Stimulated activated CD8-positive, alpha-beta memory T cell treated with anti-CD3 and anti-CD28 coated beads, Interleukin-12 subunit alpha, Interleukin-12 subunit beta, amount 100 ng/mL, for 24 hours (primary cell): ENCODE measurements around the gene TRAF3IP1.
"Not testable (repeated sequence)": the region's sequence is repeated elsewhere in the genome, so short reads cannot be mapped to it uniquely, and the experiment has no call there.

Source experiments
- DNase-seq: peaks from one replicate; pipeline ENCODE4 v3.0.0-alpha.2; 2020; ENCODE audit errors: extremely low read depth

Gene TRAF3IP1, protein sequence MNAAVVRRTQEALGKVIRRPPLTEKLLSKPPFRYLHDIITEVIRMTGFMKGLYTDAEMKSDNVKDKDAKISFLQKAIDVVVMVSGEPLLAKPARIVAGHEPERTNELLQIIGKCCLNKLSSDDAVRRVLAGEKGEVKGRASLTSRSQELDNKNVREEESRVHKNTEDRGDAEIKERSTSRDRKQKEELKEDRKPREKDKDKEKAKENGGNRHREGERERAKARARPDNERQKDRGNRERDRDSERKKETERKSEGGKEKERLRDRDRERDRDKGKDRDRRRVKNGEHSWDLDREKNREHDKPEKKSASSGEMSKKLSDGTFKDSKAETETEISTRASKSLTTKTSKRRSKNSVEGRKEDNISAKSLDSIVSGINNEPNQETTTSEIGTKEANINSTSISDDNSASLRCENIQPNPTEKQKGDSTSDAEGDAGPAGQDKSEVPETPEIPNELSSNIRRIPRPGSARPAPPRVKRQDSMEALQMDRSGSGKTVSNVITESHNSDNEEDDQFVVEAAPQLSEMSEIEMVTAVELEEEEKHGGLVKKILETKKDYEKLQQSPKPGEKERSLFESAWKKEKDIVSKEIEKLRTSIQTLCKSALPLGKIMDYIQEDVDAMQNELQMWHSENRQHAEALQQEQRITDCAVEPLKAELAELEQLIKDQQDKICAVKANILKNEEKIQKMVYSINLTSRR

DNA sequence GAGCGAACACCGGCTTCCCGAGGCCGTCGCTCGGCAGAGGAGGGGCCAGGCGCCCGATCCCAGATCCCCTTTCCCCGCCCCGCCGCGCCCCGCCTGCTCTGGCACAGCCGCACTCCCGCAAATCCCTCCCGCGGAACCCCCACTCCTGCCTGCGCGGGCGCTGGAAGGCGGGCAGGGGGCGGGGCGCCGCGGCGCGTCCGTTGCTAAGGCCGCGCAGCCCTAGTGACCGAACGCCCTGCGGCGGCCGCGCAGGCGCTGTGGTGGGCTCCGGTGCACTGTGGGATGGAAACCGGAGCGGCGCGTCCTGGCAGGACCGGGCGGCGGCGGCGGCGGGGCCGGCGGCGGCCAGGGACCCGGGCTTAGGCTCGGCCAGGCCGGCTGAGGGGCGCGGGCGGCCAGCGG, at the start of gene TRAF3IP1:
TSS of gene TRAF3IP1 (plus strand) at position 273 of the 402 bp plus-strand sequence. CDS start 145 bp downstream, outside the sequence.
- peak; percentile 64 for DNase-seq

DNA sequence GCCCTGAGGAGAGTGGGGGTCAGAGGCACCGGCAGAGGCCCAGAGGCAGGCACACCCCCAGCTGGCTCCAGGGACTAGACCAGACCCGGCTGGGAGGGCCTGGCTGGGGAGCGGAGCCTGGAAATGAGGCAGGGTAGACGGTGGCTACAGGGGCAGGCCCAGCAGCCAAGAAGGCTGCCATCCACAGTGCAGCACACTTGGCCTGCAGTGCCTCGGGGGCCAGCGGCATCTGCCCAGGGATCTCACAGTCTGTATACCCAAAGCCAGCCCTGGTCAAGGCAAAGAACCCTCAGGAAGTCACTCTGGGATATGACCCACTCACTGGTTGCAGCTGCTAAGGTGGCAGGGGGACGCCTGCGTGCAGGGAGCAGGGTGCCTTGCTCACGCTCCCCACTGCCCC, 49.7 kb upstream of the TRAF3IP1 start:
- no peak for DNase-seq

DNA sequence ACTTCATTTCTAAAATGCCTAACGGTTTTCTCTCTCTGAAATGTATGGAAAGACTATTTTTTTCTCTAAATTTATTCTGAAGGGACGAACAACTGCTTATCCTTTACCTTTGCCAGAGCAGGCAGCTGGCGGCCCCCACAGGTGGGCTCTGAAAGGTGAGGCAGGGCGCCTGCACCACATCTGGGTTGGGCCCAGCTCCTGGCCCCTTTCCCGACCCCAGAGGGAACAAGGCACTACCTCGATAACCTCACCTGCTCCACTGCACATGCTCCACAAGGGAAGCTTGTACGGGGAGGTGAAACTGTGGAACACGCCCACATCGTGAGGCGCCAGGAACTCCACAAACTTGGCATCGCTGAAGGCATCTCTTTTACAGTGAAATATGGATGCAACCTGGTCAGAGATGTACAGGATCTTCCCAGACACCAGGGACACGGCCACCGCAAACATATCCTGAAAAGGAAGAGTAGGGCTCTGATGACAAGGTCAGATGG, 49.2 kb upstream of the TRAF3IP1 start:
- DNase-seq: no peak

DNA sequence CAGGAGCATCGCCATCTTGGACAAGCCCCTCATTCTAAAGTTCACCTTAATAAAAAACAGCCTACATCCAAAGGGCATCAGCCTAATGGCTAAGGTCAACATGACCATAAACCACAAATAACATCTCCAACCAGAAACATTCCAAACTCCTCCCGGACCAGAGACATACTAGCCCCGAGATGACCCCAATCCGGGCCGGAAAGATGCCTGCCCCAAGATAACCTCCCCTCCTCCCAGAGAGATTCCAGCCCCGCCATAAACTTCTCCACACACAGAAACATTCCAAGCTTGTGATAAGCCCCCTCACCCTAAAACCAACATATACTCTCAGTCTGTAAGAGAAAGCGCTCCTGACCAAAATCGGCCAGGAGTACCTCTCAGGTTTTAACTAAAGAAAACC, 48.6 kb upstream of the TRAF3IP1 start:
- DNase-seq: not testable (repeated sequence)

DNA sequence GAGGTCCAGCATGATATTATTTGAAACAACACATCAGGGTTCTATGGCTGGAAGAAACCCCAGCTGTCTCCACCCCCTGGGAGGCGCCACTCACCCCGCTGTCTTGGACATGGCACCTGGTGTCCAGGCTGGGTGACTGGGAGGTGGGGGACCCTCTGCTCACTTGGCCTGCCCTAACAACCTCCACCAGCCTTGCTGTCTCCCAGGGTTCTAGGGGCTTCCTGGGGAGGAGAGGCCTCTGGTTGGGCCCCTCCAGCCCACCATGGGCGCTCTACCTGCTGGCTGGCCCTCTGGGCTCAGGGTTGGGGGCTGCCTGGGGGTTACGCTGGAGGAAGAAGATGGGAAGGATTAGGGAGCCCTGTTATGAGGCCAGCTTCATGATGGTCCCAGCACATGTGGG, 48.2 kb upstream of the TRAF3IP1 start:
- DNase-seq: no peak

DNA sequence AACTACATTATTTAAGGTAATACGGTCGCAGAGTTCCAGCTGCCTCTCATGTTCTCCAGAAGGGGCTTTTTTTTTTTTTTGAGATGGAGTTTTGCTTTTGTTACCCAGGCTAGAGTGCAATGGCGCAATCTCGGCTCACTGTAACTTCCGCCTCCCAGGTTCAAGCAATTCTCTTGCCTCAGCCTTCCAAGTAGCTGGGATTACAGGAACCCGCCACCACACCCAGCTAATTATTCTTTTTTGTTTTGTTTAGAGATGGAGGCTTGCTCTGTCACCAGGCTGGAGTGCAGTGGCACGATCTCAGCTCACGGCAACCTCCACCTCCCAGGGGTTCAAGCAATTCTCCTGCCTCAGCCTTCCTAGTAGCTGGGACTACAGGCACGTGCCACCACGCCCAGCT, 46.9 kb upstream of the TRAF3IP1 start:
- DNase-seq: not testable (repeated sequence)

DNA sequence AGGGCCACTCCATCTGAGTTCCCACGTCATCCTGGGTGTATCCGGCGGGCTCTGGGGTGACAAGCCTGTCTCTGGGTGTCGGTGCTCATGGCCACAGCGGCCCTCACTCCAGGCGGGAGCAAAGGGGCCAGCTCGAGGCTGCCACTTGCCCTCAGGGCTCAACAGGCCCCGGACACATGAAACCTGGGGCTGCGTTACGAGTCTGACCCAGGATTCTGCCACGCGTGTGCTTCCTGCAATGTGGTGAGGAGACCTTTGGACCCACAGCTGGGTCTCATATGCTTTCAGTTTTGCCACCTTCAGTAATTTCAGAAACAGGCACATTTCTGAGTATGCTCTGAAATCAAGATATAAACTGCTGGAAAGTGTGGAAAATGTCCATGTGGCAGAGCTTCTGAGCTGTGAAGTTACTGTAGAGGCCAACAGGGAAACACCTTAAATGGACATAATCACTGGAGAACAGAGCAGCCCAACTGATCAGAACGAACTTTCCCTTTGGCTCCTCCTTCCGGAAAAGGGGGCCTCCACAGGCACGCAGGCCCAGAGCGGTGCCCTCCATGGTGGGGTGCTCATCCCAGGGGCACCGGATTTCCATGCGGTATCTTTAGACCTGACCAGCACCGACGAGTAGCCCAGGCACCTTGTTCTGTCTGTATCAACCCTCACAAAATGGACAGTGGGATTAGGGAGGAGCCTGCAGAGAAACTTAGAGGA, 46.0 kb upstream of the TRAF3IP1 start:
- DNase-seq: no peak

DNA sequence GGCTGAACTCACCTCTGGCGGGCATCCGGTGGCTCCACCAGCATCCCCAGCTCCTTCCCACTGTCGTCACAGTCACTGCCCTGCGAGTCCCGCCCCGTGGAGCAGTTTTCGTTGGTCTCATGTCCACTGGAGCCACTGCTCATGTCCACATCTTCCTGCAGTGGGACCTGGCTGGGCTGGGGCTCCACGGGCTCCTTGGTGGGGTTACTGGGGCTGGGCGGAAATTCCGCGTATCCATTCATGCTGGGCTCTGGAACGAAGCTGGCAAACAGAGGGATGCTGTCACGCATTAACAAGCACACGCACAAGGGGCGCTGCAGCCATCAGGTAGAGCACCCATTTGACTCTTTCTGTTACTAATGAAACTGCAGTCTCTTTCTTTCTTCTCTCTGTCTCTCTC, 42.6 kb upstream of the TRAF3IP1 start:
- DNase-seq: no peak

DNA sequence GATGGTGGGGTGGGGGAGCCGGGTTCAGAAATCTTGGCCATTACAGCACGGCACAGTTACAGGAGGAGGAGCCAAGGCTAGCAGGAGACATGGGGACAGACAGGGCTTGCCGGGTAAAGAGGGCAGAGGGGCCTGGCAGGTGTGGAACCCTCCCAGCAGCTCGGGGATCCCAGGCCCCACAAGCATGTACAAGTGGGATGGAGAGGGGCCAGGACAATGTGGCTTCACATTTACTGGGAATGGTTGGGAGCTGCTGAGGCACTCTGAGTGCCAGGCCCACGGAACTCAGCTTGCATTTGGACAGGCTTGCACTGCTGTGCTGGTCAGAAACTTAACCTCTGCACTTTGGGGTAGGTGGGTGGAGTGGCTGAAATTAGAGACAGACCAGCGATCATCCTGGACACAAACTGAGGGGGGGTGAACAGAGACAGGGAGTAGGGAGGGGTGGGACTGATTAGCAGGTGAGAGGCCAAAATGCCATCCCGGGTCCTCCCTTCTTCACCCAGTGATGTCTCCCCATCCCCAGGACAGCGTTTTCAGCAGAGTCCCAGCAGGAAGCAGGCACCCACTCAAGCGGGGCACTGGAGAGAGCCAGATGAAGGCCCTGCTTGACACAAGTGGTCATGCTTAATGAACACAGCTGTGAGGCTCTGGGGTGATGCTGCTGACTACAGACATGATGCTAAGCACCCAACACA, 41.5 kb upstream of the TRAF3IP1 start:
- DNase-seq: no peak

DNA sequence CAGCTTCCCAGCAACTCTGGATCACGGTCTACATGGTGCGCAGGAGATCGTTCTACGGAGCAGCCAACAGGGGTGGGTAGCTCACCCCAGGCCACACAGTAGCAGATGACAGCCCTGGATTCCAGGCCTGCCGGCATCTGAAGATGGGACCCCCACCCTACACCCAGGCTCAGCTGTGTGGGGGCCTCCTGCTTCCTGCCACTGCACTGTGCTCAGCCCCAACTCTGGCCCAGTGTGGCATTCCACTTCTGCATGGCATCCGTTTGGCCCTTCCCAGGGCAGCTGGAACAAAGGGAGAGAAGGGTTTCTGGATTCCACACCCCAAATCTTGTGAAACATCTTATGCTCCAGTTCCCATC, 41.0 kb upstream of the TRAF3IP1 start:
- DNase-seq: no peak

DNA sequence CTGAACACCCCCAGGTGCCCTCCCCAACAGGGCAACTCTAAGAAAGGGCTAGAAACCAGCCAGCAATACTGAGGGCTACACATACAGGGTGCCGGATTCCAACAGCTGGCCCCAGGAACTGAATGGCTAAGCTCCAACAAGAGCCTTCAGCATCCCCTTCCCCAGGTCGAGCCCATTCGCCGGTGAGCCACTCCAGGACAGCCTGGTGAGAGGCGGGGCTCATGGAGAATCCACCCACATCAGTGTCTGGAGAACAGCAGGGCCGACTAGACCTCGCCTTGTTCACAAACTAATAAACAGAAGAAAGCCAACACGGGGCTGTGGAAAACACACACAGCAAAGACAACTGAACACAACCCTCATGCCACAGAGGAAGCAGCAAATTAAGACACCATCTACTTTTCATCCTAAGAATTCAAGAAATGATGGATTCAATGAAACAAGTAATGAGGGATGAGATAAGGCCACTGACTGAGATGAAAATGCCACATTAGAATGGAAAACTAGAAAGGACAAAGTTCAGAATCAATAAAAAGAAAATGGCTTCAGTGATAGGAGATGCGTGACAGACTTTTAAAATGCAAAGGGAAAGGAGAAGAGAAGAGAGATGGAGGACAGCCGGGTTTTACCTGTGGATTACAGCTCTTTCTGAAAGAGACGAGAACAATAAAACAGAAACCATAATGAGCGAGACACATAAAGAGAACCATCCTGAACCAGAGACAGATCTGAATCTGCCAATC, 40.1 kb upstream of the TRAF3IP1 start:
- no peak for DNase-seq

DNA sequence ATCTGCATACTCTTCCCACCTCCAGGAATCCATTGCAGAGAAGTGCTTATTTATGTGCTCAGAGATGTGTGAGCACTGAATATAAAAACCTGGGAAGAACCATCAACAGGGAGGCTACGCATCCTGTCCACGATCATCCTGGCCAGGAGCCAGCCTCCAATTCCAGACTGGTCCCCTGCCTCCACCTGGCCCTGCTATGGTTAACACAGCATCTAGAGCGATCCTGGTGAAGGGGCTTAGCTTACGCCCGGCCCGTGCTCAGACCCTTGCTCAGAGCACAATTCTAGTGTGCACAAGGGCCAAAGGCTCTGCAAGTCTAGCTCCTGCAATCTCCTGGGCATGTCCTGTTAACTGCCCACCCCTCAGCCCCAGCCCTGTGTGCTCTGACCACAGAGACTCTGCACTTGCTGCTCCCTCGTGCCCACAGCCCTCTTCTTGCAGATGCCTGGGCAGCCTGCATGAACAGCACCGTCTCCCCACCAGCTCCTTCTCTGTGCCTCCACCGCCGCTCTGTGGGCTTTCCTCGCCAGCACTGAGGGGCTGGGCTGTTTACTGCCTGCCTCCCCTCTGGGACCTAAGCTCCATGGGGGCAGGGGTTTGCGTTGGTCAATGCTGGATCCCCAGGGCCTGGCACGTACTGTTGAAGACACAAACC, 38.4 kb upstream of the TRAF3IP1 start:
- DNase-seq: no peak

DNA sequence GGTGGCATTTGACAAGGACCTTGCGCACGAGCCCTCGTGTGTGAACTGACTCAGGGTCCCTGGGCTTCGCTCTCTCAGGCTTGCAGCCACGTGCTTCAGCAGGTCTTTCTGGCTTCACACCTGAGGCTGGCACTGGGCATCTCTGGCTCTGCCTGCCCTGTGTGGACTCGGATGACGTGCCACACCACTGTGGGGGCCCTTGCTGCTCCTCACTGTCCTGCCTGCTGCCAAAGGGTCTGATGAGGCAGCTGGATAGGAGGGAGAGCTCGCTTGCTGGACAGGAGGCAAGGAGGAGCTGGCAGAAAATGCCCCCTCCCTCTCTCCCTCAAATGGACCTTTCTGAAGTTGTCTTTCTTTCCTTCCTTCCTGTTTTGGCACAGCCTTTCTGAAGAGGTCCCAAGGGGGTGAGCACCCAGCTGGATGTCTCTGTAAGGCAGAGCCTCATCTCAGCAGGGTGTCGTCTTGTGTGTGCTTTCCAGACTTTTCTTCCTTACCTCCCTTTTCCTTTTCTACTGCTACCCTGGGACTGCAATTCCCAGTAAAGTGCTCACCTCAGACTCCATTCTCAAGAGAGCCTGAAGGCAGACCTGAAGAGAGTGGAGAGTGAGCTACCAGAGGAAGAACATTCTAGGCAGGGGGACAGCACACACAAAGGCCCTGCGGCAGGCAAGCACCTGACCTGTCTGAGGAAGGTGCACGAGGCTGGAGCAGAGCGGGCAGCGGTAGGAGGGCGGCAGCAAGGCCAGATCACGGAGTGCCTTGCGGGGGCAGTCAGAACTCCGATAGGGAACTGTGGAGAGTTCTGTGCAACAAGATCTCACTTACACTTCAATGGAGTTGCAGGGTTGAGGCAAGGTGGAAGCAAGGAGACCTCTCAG, 37.2 kb upstream of the TRAF3IP1 start:
- DNase-seq: no peak

DNA sequence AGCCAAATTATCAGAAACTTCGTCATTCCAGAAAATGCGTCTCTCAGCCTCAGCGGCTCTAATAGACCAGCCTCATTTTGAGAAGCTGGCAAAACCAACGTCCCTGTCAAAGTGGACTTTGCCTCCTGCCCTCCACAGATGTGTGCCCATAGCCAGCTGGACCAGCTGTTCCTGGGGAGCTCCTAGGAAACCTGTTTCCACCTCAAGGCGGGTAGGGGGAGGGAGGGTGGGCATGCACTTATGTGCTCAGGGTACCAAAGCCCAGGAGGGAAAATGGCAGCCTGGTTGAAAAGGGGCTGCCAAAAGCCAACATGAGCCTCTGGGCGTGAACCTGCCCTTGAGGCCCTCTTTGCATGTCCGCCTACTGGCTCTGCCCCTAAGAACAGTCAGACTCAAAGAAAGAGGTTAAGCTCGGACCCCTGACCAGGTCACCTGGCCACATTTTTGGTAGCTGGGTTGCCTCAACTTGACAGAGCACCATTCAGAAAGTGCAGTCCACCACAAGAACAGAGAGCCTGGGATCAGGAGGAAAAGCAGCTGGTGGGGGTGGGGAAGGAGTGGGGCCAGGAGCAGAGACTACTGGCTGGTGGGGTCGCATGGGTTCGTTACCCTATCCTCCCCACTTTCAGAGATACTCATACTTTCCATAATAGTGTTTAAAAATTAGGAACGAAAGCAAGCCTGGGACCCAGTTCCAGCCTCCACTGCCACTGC, 35.4 kb upstream of the TRAF3IP1 start:
- no peak for DNase-seq

DNA sequence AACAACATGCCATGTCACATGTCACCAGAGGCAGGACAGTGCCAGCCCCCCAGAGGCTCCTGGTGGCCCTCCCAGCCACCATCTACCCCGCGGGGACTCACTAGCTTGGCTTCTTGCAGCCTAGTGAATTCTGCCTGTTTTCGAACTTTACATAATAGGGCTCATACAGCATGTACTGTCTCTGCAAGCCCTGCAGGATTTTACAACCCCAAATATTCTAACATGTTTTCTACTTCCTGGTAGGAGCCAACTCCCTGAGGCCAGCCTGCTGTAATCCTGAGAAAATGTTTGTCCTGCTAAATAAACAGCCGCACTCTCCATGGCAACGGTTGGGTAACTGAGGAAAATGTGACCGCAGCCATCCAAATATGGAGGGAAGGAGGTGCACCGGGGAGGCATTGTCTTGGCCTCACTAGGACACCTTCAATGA, 34.6 kb upstream of the TRAF3IP1 start:
- no peak for DNase-seq

DNA sequence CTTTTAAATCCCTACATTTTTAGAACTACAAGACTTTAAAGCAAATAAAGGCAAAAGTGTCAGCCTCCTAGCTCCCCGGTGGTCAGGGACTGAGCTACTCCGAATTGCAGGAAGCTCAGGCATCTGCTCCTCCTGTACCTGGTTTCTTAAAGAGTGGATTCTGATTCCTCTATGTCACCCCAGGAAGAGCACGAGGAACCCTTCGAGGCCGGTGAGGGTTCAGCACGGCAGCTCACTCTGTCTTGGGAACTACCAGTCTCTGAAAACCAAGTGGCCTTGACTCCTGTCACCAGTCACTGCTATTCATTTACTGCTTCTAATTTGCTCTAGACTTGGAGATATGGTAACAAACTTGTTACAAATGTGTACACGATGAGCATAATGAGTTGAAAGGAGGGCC, 34.2 kb upstream of the TRAF3IP1 start:
- DNase-seq: no peak

DNA sequence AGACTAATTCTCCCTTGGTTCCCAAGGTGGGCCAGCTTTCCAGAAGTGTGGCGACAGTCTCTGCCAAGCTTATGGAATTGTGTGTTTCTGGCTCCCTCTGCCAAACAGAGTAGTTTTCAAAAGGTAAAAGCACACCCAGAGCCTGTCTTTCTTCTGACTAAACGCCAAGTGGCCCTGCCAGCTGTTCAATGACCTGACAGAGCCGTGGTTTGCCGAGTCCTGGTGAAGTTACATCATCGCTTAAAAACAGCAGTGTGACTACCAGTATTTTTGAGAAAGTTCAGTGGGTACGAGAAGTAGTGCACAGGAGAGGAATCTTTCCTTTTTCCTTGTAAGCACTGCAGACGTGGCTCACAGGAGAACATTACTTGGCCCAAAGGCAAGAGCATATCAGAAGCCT, 33.8 kb upstream of the TRAF3IP1 start:
- no peak for DNase-seq

DNA sequence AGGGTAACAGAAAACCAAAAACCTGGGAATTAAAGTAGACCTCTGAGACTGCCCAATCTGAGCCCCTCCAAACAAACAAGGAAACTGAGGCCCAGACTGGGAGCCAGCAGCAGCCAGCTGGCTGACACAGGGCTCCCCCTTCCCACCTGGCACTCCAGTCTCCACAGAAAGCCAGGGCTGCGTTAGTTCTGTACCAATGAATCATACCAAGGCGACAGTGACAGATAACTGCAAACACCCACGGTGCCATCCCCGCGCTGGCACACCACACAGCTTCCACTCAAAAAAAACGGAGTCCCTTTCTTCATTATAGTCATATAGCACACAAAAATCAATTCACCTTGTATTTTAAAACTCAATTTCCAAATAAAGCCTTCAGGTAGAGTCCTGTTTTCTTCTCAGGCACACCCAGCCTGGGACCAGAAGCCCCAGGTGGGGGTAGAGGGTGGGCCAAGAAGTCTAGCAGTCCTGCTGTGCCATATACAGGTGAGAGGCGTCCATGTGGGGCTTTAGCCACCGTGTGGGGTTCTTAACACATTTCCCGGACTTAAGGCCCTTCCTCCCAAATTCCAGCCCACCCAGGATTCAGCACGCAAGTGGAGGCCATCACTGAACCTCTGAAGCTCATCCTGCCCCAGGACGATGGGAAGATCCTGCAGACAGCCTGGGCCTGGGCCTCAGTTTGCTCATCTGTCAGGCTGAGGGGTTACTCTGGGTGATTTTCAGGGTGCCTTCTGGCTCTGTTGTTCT, 33.2 kb upstream of the TRAF3IP1 start:
- no peak for DNase-seq
